K562 (cell line): ENCODE results near the gene WASF3. TPM values are rescaled to one million over a fixed set of nuclear protein-coding genes. Genes with fewer than 3 reads are reported as not detected.

Experiments
- CBFB ChIP-seq: sonication (generic); formaldehyde crosslinking; IDR thresholded peaks from 2 replicates; pipeline ENCODE4 v1.4.0; 2020; ENCODE audit warnings: mild to moderate bottlenecking, missing genetic modification reagents
- CHD7 ChIP-seq: fragments of 200-600 bp; sonication (generic); IDR thresholded peaks from one replicate; pipeline ENCODE4 v1.6.1; 2012; ENCODE audit warnings: mild to moderate bottlenecking, low read depth, low read length, inconsistent platforms
- POU5F1 ChIP-seq: fragments of 150-350 bp; IDR thresholded peaks from 2 replicates; pipeline ENCODE4 v1.6.1; 2014; ENCODE audit warnings: borderline replicate concordance, low read length, low read depth, mild to moderate bottlenecking; ENCODE audit not compliant: partially characterized antibody
- ZNF431 ChIP-seq: sonication (generic); formaldehyde crosslinking; IDR thresholded peaks from 2 replicates; pipeline ENCODE4 v1.8.0; 2022; ENCODE audit warnings: mild to moderate bottlenecking, missing genetic modification reagents
- polyA plus RNA-seq, 8 experiments: library from polyadenylated mRNA; depleted of rRNA in 4 of 8; stranded (reverse) in 5 of 8; unstranded in 3 of 8; fragments of >200 nt; fragmentation: Nextera tagmentation in 2 of 8; fragmentation: Illumina TruSeq in 1 of 8; extraction: Ambion mirVana in 2 of 8; extraction: Trizol in 1 of 8; gene quantifications; 2 replicates each; pipeline versions ENCODE4 v1.2.1 to v1.2.3, GENCODE V29; 2011 to 2014; ENCODE audit warnings: inconsistent platforms in 1 of 8, missing spikeins in 1 of 8
- total RNA-seq, 7 experiments: library from RNA; depleted of rRNA in 6 of 7; stranded (reverse); fragments of >200 nt in 6 of 7; fragmentation: Illumina TruSeq in 2 of 7; extraction: Trizol in 2 of 7; gene quantifications; 2 replicates each; pipeline versions ENCODE4 v1.2.1 to v1.2.3, GENCODE V29; 2011 to 2021; ENCODE audit warnings: low replicate concordance in 1 of 7
- TF ChIP-seq, protein P1 (sequence below): IDR thresholded peaks from 3 replicates; pipeline ENCODE4 v1.6.1; 2011; ENCODE audit warnings: borderline replicate concordance, mild to moderate bottlenecking, moderate library complexity; ENCODE audit not compliant: insufficient read length; ENCODE audit errors: extremely low read depth

Gene WASF3
- total and polyA plus RNA-seq, 9 of the 15 experiments (the other 6 are each of a cell fraction or from before 2014, with no cell fraction given): 0.04 to 0.43 (median 0.11) TPM

DNA sequence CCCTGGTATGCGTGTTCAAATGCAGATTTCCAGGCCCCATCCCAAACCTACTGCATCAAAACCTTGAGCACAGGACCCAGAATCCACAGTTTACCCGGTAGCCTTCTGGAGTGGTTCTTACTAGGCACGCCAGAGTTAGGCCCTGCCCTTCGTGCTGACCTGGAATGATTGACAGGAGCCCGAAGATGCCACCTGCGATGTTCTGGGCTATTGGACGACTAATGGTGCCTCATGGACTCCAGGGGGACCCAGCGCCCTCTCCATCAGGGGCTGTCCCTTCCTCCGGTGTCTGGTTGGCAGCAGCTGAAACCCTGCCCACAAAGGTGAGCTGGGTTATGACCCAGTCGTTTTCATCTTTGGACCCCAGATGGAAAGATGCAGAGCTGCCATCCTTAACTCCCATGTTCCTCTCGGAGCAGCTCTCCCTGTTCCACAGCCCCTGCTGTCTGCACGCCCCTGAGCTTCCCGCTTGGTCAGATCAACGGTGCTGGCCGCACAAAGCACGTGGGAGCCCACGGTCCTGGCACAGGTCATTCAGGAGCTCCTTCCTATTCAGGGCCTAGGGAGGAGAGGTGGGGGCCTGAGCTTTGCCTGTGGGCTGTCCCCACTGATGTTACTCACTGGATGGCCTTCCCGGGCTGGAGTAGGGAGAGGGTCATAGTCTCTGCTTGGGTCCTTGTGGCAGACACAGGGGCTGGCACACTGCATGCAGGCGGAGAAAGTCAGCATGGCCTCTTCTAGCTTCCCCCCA, 137.3 kb downstream of the WASF3 start (continued):
- no peak for TF ChIP-seq CHD7
- TF ChIP-seq ZNF431 (CRISPR knock-in tag): no peak
- no peak for TF ChIP-seq POU5F1
- no peak for TF ChIP-seq CBFB (CRISPR knock-in tag)
- TF ChIP-seq, protein P1, sequence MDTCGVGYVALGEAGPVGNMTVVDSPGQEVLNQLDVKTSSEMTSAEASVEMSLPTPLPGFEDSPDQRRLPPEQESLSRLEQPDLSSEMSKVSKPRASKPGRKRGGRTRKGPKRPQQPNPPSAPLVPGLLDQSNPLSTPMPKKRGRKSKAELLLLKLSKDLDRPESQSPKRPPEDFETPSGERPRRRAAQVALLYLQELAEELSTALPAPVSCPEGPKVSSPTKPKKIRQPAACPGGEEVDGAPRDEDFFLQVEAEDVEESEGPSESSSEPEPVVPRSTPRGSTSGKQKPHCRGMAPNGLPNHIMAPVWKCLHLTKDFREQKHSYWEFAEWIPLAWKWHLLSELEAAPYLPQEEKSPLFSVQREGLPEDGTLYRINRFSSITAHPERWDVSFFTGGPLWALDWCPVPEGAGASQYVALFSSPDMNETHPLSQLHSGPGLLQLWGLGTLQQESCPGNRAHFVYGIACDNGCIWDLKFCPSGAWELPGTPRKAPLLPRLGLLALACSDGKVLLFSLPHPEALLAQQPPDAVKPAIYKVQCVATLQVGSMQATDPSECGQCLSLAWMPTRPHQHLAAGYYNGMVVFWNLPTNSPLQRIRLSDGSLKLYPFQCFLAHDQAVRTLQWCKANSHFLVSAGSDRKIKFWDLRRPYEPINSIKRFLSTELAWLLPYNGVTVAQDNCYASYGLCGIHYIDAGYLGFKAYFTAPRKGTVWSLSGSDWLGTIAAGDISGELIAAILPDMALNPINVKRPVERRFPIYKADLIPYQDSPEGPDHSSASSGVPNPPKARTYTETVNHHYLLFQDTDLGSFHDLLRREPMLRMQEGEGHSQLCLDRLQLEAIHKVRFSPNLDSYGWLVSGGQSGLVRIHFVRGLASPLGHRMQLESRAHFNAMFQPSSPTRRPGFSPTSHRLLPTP: no peak
